K562 (cell line): Measurements from ENCODE around the gene DPH2.

ENCODE experiments used
- CTCF ChIP-seq, 3 experiments: IDR thresholded peaks in 2 of 3; conservative IDR thresholded peaks in 1 of 3; 2 replicates each; pipeline ENCODE4 v1.5.1; 2011 to 2012; ENCODE audit warnings: low read length in 3 of 3, mild to moderate bottlenecking in 3 of 3, control low read depth in 2 of 3, improper control_type of control experiment in 1 of 3, inconsistent platforms in 1 of 3, low read depth in 1 of 3, mixed read lengths in 1 of 3, moderate library complexity in 1 of 3; ENCODE audit not compliant: insufficient read depth in 2 of 3
- ZBTB8A ChIP-seq: fragments of 450-650 bp; IDR thresholded peaks from 2 replicates; pipeline ENCODE4 v1.6.1; 2018; ENCODE audit warnings: mild to moderate bottlenecking, moderate library complexity; ENCODE audit not compliant: partially characterized antibody

- TF ChIP-seq ZBTB8A (no peak), CTCF (IDR thresholded peaks at IDR 0.05 in 2 of 3, conservative IDR thresholded peaks at IDR 0.05 in 1 of 3; ENCODE audit: insufficient read depth in 2 of 3, low read depth in 1 of 3, low read length in 3 of 3) (no peak)
Measured at GRCh38 chr1:44016890-44017400, 47.1 kb downstream of the DPH2 start.
